ENCODE measurements around the gene RCOR1.

RCOR1 gene

GRCh38 chr14:102733326-102733725 is 140.9 kb downstream of the RCOR1 start:
- DNase-seq: no peak
- no peaks in the 10 kb centered on the region for H3K9me3 ChIP-seq
- H3K4me3 ChIP-seq (ENCODE audit: low read depth, low read length): no peak overlapping the region
- H3K27me3 ChIP-seq: no peaks in the 10 kb centered on the region
- peaks cover 18% of the 10 kb centered on the region for H3K36me3 ChIP-seq
- no peaks in the 10 kb centered on the region for H3K4me1 ChIP-seq
- TF ChIP-seq, protein P1, sequence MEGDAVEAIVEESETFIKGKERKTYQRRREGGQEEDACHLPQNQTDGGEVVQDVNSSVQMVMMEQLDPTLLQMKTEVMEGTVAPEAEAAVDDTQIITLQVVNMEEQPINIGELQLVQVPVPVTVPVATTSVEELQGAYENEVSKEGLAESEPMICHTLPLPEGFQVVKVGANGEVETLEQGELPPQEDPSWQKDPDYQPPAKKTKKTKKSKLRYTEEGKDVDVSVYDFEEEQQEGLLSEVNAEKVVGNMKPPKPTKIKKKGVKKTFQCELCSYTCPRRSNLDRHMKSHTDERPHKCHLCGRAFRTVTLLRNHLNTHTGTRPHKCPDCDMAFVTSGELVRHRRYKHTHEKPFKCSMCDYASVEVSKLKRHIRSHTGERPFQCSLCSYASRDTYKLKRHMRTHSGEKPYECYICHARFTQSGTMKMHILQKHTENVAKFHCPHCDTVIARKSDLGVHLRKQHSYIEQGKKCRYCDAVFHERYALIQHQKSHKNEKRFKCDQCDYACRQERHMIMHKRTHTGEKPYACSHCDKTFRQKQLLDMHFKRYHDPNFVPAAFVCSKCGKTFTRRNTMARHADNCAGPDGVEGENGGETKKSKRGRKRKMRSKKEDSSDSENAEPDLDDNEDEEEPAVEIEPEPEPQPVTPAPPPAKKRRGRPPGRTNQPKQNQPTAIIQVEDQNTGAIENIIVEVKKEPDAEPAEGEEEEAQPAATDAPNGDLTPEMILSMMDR (IDR thresholded peaks at IDR 0.05; ENCODE audit: low read depth, low read length): no peak

GRCh38 chr14:102734436-102734835 is 142.0 kb downstream of the RCOR1 start:
- TF ChIP-seq, protein P1 (IDR thresholded peaks at IDR 0.05; ENCODE audit: low read depth, low read length): no peak
- H3K27me3 ChIP-seq: no peaks in the 10 kb centered on the region

DNA sequence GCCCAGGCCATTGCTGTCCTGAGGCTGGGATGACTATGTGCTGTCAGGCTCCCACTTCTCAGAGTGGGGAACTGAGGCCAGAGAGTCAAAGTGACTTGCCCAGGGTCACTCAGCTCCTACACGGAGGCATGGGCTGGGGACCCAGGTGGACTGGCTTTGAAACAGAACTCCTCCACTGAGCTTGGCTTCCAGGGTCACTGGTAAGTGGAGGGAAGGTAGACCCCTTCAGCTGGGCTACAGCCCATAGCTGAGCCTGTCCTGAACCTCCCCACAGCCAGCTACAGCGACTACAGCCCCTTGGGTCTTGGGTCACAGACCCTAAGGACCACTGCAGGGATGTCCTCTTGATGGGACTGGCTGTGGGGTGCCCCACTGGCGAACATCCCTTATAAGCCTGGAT is 144.5 kb downstream of the RCOR1 start:
- TF ChIP-seq, protein P1 (IDR thresholded peaks at IDR 0.05; ENCODE audit: low read depth, low read length): no peak
- no peaks in the 10 kb centered on the region for H3K27me3 ChIP-seq
- H3K9me3 ChIP-seq: 0 out of 2 replicates have a peak, but pooled peaks cover 3% of the 10 kb centered on the region
- no peak overlapping the region for H3K4me3 ChIP-seq (ENCODE audit: low read depth, low read length)
- H3K4me1 ChIP-seq: no peaks in the 10 kb centered on the region
- H3K36me3 ChIP-seq: peaks cover 6% of the 10 kb centered on the region
- no peak for DNase-seq

More at GRCh38 chr14:102734436-102734835, 142.0 kb downstream of the RCOR1 start:
- H3K4me3 ChIP-seq (ENCODE audit: low read depth, low read length): no peak overlapping the region
- H3K36me3 ChIP-seq: peaks cover 11% of the 10 kb centered on the region
- H3K4me1 ChIP-seq: no peaks in the 10 kb centered on the region
- no peak for DNase-seq
- H3K9me3 ChIP-seq: no peaks in the 10 kb centered on the region

DNA sequence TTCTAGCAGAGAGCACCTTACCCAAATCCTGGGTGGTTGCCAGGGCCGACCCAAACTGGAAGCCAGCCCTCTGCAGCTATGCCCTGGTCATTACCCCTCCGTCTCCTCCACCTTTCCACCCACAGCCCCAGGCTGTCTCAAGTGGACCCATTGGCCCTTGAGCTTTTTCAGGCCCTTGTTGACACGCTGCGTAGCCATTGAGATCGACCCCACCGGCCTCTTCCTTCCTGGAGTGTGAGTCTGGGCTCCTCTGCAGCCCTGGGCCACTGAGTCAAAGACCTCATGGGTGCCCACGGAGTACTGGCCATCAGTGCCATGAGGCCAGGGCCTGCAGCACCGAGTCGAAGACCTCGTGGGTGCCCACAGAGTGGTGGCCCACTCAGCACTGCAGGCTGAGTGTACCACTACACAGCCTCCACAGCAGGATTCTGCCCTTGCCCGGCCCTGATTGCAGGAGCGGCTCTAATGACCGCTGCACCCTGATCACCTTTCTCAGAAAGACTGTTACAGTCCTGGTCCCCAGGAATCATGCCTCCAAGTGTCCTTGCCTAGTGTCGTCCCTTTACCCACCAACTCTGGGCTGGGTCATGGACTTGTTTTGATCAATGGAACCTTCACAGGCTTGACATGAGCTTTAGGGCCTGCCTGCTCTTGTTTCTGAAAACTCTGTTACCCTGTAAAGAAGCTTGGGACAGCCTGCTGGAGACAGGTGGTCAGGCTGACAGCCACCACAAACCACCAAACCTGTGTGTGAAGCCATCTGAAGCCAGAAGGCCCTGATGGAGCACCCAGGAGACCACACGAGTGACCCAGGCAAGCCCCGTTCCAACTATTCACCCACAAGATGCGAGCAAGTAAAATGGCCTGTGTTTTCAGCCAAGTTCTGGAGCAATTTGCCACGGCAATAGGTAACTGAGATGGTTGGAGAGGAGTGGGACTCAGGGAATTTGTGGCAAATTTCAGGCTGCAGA is 145.2 kb downstream of the RCOR1 start:
- H3K27me3 ChIP-seq: no peaks in the 10 kb centered on the region
- H3K4me1 ChIP-seq: no peaks in the 10 kb centered on the region
- peaks cover 6% of the 10 kb centered on the region for H3K36me3 ChIP-seq
- TF ChIP-seq, protein P1 (IDR thresholded peaks at IDR 0.05; ENCODE audit: low read depth, low read length): no peak
- DNase-seq: no peak
- H3K9me3 ChIP-seq: peaks cover 5% of the 10 kb centered on the region; the same call in 1 of the 2 replicates
- no peak overlapping the region for H3K4me3 ChIP-seq (ENCODE audit: low read depth, low read length)

DNA sequence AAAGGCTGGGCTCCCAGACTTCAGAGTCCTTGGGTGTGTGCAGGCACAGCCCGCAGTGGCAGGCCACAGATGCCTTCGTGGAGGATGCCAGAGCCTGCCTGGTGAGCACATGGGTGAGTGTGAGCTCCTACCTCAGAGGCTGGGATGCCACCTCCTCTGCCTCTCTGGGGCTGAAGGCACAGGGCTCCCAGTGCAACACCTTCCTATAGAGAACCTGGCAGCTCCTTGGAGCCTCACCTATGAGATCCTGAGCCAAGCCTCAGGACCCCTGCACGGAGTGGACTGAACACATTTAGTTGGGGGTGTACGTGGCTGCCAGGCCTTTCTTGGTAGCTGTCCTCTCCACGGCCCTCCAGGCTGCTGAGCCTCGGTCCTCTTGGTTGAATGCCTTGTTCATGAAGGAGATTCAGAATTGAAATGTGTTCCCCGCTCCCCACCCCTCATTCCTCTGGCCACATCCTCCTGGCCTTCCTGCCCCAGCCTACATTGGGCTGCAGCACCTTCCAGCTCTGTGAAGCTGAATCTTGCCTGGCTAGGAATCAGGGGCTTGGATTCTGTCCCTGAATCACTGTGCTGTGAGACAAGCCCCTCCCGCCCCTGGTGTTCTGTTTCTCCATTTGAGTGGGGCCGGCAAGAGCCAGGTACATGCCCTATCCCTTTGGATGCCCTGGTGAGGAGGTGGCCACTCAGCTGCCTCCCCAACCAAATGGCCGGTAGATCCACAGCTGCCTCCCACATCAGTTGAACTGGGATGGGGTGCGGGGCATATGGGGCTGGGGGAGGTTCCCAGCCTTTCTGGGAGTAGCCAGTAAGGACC is 146.1 kb downstream of the RCOR1 start:
- no peak overlapping the region for H3K4me3 ChIP-seq (ENCODE audit: low read depth, low read length)
- H3K4me1 ChIP-seq: no peaks in the 10 kb centered on the region
- no peaks in the 10 kb centered on the region for H3K27me3 ChIP-seq
- DNase-seq: no peak
- peaks cover 3% of the 10 kb centered on the region for H3K36me3 ChIP-seq
- peaks cover 5% of the 10 kb centered on the region; the same call in 1 of the 2 replicates for H3K9me3 ChIP-seq
- TF ChIP-seq, protein P1 (IDR thresholded peaks at IDR 0.05; ENCODE audit: low read depth, low read length): no peak

All from BE2C (cell line).